CD4-positive, alpha-beta T cell (primary cell): ENCODE data around the gene PHAX. TPM values are rescaled to one million over a fixed set of nuclear protein-coding genes. Genes with fewer than 3 reads are reported as not detected.
A peak's percentile ranks its signal among the peaks of the same experiment; 100 is the strongest.
"Not testable (repeated sequence)": the region's sequence is repeated elsewhere in the genome, so short reads cannot be mapped to it uniquely, and the experiment has no call there.

Experiments
- ATAC-seq: fragments of 200-7000 bp; cut with Tn5 transposase; one replicate; pipeline ENCODE4 v1.10.0; 2022; ENCODE audit warnings: mild to moderate bottlenecking; ENCODE audit not compliant: poor library complexity
- CTCF ChIA-PET: fragments of 350-600 bp; sonication (Branson Sonifier 250); formaldehyde crosslinking; loops from one replicate; lab custom pipeline; 2021; ENCODE audit warnings: antibody characterized with exemption, inconsistent platforms; lab: Charles Lee
- POLR2A ChIA-PET: fragments of 350-600 bp; sonication (Branson Sonifier 250); formaldehyde crosslinking; loops from one replicate; lab custom pipeline; 2021; ENCODE audit warnings: antibody characterized with exemption, inconsistent platforms; lab: Charles Lee
- DNase-seq, 14 experiments: peaks; one replicate each; pipeline ENCODE4 v3.0.0-alpha.2; 2013 to 2020; ENCODE audit warnings: mixed read lengths in 2 of 14
- H3K27ac ChIP-seq, 2 donors: one replicate each; pipeline versions ENCODE4 v1.5.1 to v1.7.0; 2013; ENCODE audit warnings: low read length in 2 of 2, low read depth in 1 of 2, mild to moderate bottlenecking in 1 of 2
- H3K27me3 ChIP-seq, 2 experiments: 1 replicate in 1 of 2; 2 replicates in 1 of 2; pipeline versions ENCODE4 v1.6.1 to v1.7.0; 2013; ENCODE audit warnings: low read length in 2 of 2, control low read depth in 1 of 2, mild to moderate bottlenecking in 1 of 2, moderate library complexity in 1 of 2; ENCODE audit not compliant: insufficient read depth in 2 of 2, control insufficient read depth in 1 of 2
- H3K36me3 ChIP-seq: one replicate; pipeline ENCODE4 v1.6.1; 2013; ENCODE audit warnings: low read length, control low read depth; ENCODE audit not compliant: insufficient read depth
- H3K4me1 ChIP-seq: one replicate; pipeline ENCODE4 v1.6.1; 2013; ENCODE audit warnings: low read length, control low read depth; ENCODE audit not compliant: insufficient read depth
- H3K4me3 ChIP-seq: one replicate; pipeline ENCODE4 v1.5.1; 2013; ENCODE audit warnings: mild to moderate bottlenecking, low read length, moderate library complexity
- H3K9me3 ChIP-seq, 2 experiments: 1 replicate in 1 of 2; 2 replicates in 1 of 2; pipeline versions ENCODE4 v1.6.1 to v1.7.0; 2013; ENCODE audit warnings: low read length in 2 of 2, mild to moderate bottlenecking in 2 of 2, control low read depth in 1 of 2, moderate library complexity in 1 of 2; ENCODE audit not compliant: control insufficient read depth in 1 of 2, insufficient read depth in 1 of 2
- H3K27ac Mint-ChIP-seq: one replicate; pipeline ENCODE4 v1.8.0; 2020; ENCODE audit warnings: mixed read lengths
- H3K27me3 Mint-ChIP-seq: one replicate; pipeline ENCODE4 v1.8.0; 2021; ENCODE audit warnings: mixed read lengths
- H3K36me3 Mint-ChIP-seq: one replicate; pipeline ENCODE4 v1.8.0; 2021; ENCODE audit warnings: low read depth, mixed read lengths
- H3K4me1 Mint-ChIP-seq: one replicate; pipeline ENCODE4 v1.8.0; 2021; ENCODE audit warnings: low read depth, mixed read lengths
- H3K4me3 Mint-ChIP-seq: one replicate; pipeline ENCODE4 v1.8.0; 2020; ENCODE audit warnings: mild to moderate bottlenecking, mixed read lengths
- H3K9me3 Mint-ChIP-seq: one replicate; pipeline ENCODE4 v1.8.0; 2020; ENCODE audit warnings: mixed read lengths
- intact Hi-C, 2 experiments: fragments of 100-400 bp; cut with DNase I in 1 of 2; cut with micrococcal nuclease in 1 of 2; formaldehyde crosslinking; loops; one replicate each; pipeline versions ENCODE4 v1.15.1 to v1.9.0; 2023 to 2025; cut with DNase I, micrococcal nuclease
- total RNA-seq, 174 experiments: library from RNA in 2 of 174; stranded (reverse) in 2 of 174; gene quantifications; one replicate each; pipeline ENCODE4 v1.2.3 and lab custom pipeline; 2021 to 2026
- TF ChIP-seq, protein P1 (sequence below): fragments of 200-600 bp; IDR thresholded peaks from one replicate; pipeline ENCODE4 v1.8.0; 2022; ENCODE audit warnings: antibody characterized with exemption, mild to moderate bottlenecking

PHAX gene
- total RNA-seq, 2 experiments from 2014 or later = 31.2 to 32.9 TPM

DNA sequence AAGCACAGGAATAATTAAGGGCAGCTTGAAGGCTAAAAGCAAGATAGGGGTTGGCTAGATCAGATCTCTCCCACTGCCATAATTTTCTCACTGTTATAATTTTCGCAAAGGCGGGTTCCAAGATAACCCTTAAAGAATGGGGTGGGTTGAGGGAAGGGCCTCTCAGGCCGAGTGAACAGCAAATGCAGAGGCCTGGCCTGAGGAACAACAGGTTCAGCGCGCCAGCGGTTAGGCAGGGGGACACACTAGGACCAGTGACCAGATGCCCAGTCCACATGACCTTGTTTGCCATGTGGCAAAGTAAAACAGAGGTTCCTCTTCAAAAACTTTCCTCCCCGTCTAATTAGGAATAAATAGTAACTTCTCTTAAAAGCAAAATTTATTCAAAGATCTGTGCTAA is 1.2 kb upstream of the PHAX start:
- Histone ChIP-seq H3K4me1 (peaks cover 29% of the 10 kb centered on the region), H3K27ac (no peak overlapping the region), H3K4me3 (no peak overlapping the region), H3K9me3 (no peaks in the 10 kb centered on the region), H3K36me3 (peaks cover 17% of the 10 kb centered on the region), H3K27me3 (peaks cover 0 to 5% of the 10 kb centered on the region in 2 experiments)
- H3K4me3 Mint-ChIP-seq = peak overlapping the region; percentile 92
- H3K27ac Mint-ChIP-seq = peak overlapping the region; percentile 79
- POLR2A ChIA-PET = no interaction called here
- no peaks in the 10 kb centered on the region for H3K9me3 Mint-ChIP-seq
- intact Hi-C loops = loop anchor here in 1 of 2 experiments (2.0 to 5.0 kb wide), 2 partner anchors 428 to 915 kb away; no protein-coding TSS in a partner anchor
- DNase-seq = no peak
- peaks cover 25% of the 10 kb centered on the region for H3K36me3 Mint-ChIP-seq
- ATAC-seq = no peak
- TF ChIP-seq, protein P1, sequence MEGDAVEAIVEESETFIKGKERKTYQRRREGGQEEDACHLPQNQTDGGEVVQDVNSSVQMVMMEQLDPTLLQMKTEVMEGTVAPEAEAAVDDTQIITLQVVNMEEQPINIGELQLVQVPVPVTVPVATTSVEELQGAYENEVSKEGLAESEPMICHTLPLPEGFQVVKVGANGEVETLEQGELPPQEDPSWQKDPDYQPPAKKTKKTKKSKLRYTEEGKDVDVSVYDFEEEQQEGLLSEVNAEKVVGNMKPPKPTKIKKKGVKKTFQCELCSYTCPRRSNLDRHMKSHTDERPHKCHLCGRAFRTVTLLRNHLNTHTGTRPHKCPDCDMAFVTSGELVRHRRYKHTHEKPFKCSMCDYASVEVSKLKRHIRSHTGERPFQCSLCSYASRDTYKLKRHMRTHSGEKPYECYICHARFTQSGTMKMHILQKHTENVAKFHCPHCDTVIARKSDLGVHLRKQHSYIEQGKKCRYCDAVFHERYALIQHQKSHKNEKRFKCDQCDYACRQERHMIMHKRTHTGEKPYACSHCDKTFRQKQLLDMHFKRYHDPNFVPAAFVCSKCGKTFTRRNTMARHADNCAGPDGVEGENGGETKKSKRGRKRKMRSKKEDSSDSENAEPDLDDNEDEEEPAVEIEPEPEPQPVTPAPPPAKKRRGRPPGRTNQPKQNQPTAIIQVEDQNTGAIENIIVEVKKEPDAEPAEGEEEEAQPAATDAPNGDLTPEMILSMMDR = no peak
- H3K27me3 Mint-ChIP-seq = no peaks in the 10 kb centered on the region
- H3K4me1 Mint-ChIP-seq = peaks cover 37% of the 10 kb centered on the region
- CTCF ChIA-PET = interaction anchor here (0.8 kb wide), 1 partner anchor 57 kb away, joined by 3 read pairs; no protein-coding TSS in a partner anchor

DNA sequence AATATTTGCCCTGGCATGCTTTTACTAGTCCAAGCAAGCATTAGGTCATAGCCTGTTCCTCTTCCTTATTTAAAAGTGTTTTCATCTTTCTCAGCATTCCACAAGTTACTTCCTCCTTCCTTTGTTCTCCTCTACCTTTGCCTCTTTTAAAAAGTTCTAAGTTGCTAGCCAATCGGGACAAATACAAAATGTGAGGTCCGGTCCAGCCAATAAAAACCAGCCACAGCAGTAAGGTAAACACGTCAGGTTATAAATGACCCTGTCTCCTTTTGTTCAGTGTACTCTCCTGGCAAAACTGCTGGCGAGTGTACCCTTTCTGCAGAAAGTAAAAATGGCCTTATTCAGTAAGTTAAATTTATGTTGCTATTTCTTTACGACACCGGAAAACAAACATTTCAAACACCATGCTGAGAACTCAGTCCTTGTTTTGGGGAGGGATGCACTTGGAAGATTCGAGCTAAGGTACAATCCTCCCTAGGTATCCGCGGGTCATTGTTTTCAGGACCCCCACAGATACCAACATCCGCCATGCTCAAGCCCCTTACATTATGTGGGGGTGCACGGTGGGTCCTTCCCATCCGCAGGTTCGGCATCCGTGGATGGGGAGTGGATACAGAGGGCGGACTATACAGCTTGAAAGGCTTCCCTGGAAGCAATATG is 646 bp upstream of the PHAX start:
- H3K4me3 ChIP-seq, H3K9me3 Mint-ChIP-seq, H3K27me3 Mint-ChIP-seq, H3K9me3 ChIP-seq, ATAC-seq, H3K27me3 ChIP-seq, H3K27ac ChIP-seq: not testable (repeated sequence)
- Mint-ChIP-seq H3K4me3 (peak overlapping the region; percentile 92), H3K36me3 (peaks cover 27% of the 10 kb centered on the region), H3K27ac (peak overlapping the region; percentile 79), H3K4me1 (peaks cover 32% of the 10 kb centered on the region)
- Histone ChIP-seq H3K4me1 (peaks cover 25% of the 10 kb centered on the region), H3K36me3 (peaks cover 19% of the 10 kb centered on the region)
- POLR2A ChIA-PET = interaction anchor here (2.4 kb wide), 1 partner anchor 178 kb away, joined by 13 read pairs; no protein-coding TSS in a partner anchor
- intact Hi-C loops = loop anchor here (1.0 to 5.0 kb wide), 6 partner anchors 58 to 915 kb away; no protein-coding TSS in a partner anchor
- DNase-seq = peak in 1 of 14 experiments; percentile 7
- CTCF ChIA-PET = interaction anchor here (0.8 to 2.2 kb wide), 4 partner anchors 10 to 261 kb away, joined by 3 to 10 read pairs (median 6); no protein-coding TSS in a partner anchor

DNA sequence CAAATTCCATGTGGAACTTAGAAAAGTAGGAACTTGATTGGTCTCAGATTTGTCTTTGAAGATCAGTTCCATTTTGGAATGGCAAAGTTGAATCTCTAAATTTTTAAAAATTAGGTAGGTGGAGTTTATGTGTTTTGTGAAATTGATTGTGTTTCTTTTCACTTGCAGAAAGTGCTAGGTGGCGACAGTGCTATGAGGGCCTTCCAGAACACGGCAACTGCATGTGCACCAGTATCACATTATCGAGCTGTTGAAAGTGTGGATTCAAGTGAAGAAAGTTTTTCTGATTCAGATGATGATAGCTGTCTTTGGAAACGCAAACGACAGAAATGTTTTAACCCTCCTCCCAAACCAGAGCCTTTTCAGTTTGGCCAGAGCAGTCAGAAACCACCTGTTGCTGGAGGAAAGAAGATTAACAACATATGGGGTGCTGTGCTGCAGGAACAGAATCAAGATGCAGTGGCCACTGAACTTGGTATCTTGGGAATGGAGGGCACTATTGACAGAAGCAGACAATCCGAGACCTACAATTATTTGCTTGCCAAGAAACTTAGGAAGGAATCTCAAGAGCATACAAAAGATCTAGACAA is 2.8 kb downstream of the PHAX start:
- peaks cover 58% of the 10 kb centered on the region for H3K36me3 Mint-ChIP-seq

More for the DNA sequence above, 2.8 kb downstream of the PHAX start:
- no peaks in the 10 kb centered on the region for H3K27me3 ChIP-seq
- POLR2A ChIA-PET = interaction anchor here (0.6 kb wide), 1 partner anchor 198 kb away, joined by 4 read pairs; no protein-coding TSS in a partner anchor
- Mint-ChIP-seq H3K27me3 (no peaks in the 10 kb centered on the region), H3K27ac (peak overlapping the region; percentile 2), H3K4me3 (peak overlapping the region; percentile 60), H3K9me3 (no peaks in the 10 kb centered on the region), H3K4me1 (peaks cover 55% of the 10 kb centered on the region)
- DNase-seq (no peak), ATAC-seq (no peak)
- H3K4me3 ChIP-seq = no peak overlapping the region
- H3K27ac ChIP-seq = no peak overlapping the region
- intact Hi-C loops = loop anchor here in 1 of 2 experiments (2.0 to 5.0 kb wide), 3 partner anchors 61 to 266 kb away; no protein-coding TSS in a partner anchor
- TF ChIP-seq, protein P1 = no peak
- H3K9me3 ChIP-seq = no peaks in the 10 kb centered on the region
- CTCF ChIA-PET = no interaction called here
- peaks cover 35% of the 10 kb centered on the region for H3K4me1 ChIP-seq
- H3K36me3 ChIP-seq = peaks cover 46% of the 10 kb centered on the region
